ENCODE results near the gene RFESD. TPM values are rescaled to one million over a fixed set of nuclear protein-coding genes. Genes with fewer than 3 reads are reported as not detected.

The RFESD gene
- total and polyA plus RNA-seq, 2 of the 4 experiments (the other 2 are of a cell fraction): 1.5 to 2.7 TPM

GRCh38 chr5:95655575-95655974, 9.0 kb downstream of the RFESD start:
- in situ Hi-C loops (cut with MboI; ENCODE audit: low sequenced_read_pairs): no loop called here
- dilution Hi-C loops (cut with HindIII; ENCODE audit: low sequenced_read_pairs, unreplicated experiment): no loop called here
- POLR2A ChIA-PET (ENCODE audit: unreplicated experiment): no interaction called here

More at GRCh38 chr5:95655575-95655974, 9.0 kb downstream of the RFESD start:
- Histone ChIP-seq H2AK9ac (replicated peaks; ENCODE audit: low read depth, low read length, poor library complexity) (no peak overlapping the region), H3K79me1 (ENCODE audit: low read depth in 1 of 2, low read length in 2 of 2) (no peaks in the 10 kb centered on the region), H2BK5ac (ENCODE audit: low read depth, low read length, poor library complexity, severe bottlenecking) (no peak overlapping the region), H3K9me1 (ENCODE audit: insufficient read depth, low read length) (no peaks in the 10 kb centered on the region), H2BK20ac (ENCODE audit: low read depth, low read length) (no peak overlapping the region), H3K27ac (ENCODE audit: insufficient read depth, low read length) (no peak overlapping the region), H3K36me3 (ENCODE audit: control insufficient read depth, insufficient read depth, low read length) (no peaks in the 10 kb centered on the region), H3K56ac (ENCODE audit: extremely low read depth, insufficient read depth, low read length) (no peak overlapping the region), H3K14ac (replicated peaks; ENCODE audit: low read depth, low read length) (no peak overlapping the region), H3K18ac (ENCODE audit: low read depth, low read length) (no peak overlapping the region), H3K4ac (ENCODE audit: low read depth, low read length) (no peak overlapping the region), H3K4me1 (ENCODE audit: control insufficient read depth, insufficient read depth, low read length) (no peaks in the 10 kb centered on the region), H2AK5ac (ENCODE audit: low read depth, low read length) (no peak overlapping the region), H3K27me3 (ENCODE audit: control insufficient read depth, insufficient read depth, low read length) (no peaks in the 10 kb centered on the region), H3K9me3 (ENCODE audit: control insufficient read depth, insufficient read depth, low read length) (no peaks in the 10 kb centered on the region), H2BK15ac (ENCODE audit: low read depth, low read length) (no peak overlapping the region), H2AFZ (replicated peaks; ENCODE audit: low read length, poor library complexity) (no peak overlapping the region), H3K4me3 (ENCODE audit: insufficient read depth, low read depth, low read length) (no peak overlapping the region), H4K20me1 (ENCODE audit: insufficient read depth, low read length) (no peaks in the 10 kb centered on the region), H4K91ac (ENCODE audit: insufficient read depth, low read depth, low read length) (no peak overlapping the region), H3K9ac (ENCODE audit: low read depth, low read length) (no peak overlapping the region), H3K23ac (ENCODE audit: low read depth, low read length) (no peak overlapping the region), H4K8ac (ENCODE audit: low read depth in 2 of 2, low read length in 2 of 2) (no peak overlapping the region), H2BK120ac (ENCODE audit: low read depth, low read length) (no peak overlapping the region), H4K5ac (ENCODE audit: low read depth, low read length) (no peak overlapping the region), H3K4me2 (ENCODE audit: low read depth, low read length) (no peak overlapping the region)
- TF ChIP-seq CTCF (conservative IDR thresholded peaks at IDR 0.05; ENCODE audit: low read depth, low read length) (no peak), MAZ (IDR thresholded peaks at IDR 0.05; ENCODE audit: borderline replicate concordance, low read depth, low read length) (no peak), MXI1 (IDR thresholded peaks at IDR 0.05; ENCODE audit: borderline replicate concordance, low read depth, low read length) (no peak), SMC3 (IDR thresholded peaks at IDR 0.05; ENCODE audit: low read depth, low read length) (no peak), BHLHE40 (IDR thresholded peaks at IDR 0.05; ENCODE audit: low read depth, low read length) (no peak), NFE2L2 (IDR thresholded peaks at IDR 0.05; ENCODE audit: low read depth, low read length) (no peak), CEBPB (IDR thresholded peaks at IDR 0.05; ENCODE audit: low read depth, low read length) (no peak), RCOR1 (IDR thresholded peaks at IDR 0.05; ENCODE audit: insufficient replicate concordance, low read length) (no peak), MAFK (IDR thresholded peaks at IDR 0.05; ENCODE audit: low read depth, low read length) (no peak), RAD21 (IDR thresholded peaks at IDR 0.05; ENCODE audit: low read length) (no peak), POLR2A (IDR thresholded peaks at IDR 0.05; ENCODE audit: low read depth, low read length) (no peak), RFX5 (IDR thresholded peaks at IDR 0.05; ENCODE audit: low read depth, low read length) (no peak)
- no CpG with 5 or more reads among the region's 1 CpG for WGBS, 2 experiments (ENCODE audit: extremely low coverage in 2 of 2, insufficient read length in 1 of 2)
- BruUV-seq (replicated peaks): no TSS peak
- DNase-seq (no peak), ATAC-seq (ENCODE audit: low read depth) (no peak)
- CTCF ChIA-PET: no interaction called here
- intact Hi-C loops (cut with micrococcal nuclease): no loop called here

Measured in IMR-90 (cell line).